ENCODE measurements around the gene ISG20.

The ISG20 gene

DNA sequence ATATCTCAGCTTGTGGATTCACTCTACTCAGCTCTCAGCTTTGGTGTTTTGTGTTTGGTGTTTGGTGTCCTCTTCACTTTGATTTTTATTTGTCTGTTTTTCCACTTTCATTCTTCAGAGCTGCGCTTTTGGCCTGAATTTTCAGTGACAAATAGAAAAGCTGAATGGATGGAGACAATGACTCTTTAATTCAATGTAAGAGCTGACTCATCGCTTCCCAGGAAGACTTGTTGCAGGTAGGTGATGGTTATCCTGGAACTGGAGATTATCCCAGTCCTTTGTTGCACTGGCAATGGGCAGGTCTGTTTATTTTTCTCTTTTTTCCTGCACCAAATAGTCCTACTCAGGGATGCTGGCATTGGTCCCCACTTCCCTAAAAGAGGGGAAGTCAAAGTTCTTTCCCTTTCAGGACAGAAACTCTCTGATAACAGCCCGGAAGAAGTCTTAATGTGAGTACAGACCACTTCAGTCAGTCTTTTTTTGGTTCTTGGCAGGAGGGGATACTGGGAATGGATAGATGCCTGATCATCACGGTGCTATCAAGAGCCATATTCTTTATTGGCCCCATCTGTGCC lies 30.1 kb upstream of the ISG20 start:
- no peak for TF ChIP-seq YY1 (IDR thresholded peaks at IDR 0.05; ENCODE audit: low read depth)
- TF ChIP-seq EP300 (IDR thresholded peaks at IDR 0.05; ENCODE audit: borderline replicate concordance) = no peak
- TF ChIP-seq, protein P1, sequence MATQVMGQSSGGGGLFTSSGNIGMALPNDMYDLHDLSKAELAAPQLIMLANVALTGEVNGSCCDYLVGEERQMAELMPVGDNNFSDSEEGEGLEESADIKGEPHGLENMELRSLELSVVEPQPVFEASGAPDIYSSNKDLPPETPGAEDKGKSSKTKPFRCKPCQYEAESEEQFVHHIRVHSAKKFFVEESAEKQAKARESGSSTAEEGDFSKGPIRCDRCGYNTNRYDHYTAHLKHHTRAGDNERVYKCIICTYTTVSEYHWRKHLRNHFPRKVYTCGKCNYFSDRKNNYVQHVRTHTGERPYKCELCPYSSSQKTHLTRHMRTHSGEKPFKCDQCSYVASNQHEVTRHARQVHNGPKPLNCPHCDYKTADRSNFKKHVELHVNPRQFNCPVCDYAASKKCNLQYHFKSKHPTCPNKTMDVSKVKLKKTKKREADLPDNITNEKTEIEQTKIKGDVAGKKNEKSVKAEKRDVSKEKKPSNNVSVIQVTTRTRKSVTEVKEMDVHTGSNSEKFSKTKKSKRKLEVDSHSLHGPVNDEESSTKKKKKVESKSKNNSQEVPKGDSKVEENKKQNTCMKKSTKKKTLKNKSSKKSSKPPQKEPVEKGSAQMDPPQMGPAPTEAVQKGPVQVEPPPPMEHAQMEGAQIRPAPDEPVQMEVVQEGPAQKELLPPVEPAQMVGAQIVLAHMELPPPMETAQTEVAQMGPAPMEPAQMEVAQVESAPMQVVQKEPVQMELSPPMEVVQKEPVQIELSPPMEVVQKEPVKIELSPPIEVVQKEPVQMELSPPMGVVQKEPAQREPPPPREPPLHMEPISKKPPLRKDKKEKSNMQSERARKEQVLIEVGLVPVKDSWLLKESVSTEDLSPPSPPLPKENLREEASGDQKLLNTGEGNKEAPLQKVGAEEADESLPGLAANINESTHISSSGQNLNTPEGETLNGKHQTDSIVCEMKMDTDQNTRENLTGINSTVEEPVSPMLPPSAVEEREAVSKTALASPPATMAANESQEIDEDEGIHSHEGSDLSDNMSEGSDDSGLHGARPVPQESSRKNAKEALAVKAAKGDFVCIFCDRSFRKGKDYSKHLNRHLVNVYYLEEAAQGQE (IDR thresholded peaks at IDR 0.05; ENCODE audit: low read depth) = no peak
- no peak for TF ChIP-seq CREB1 (IDR thresholded peaks at IDR 0.05; ENCODE audit: low read depth)
- TF ChIP-seq ZBTB7A (IDR thresholded peaks at IDR 0.05; ENCODE audit: low read depth) = no peak
- no peak for TF ChIP-seq TAF1 (IDR thresholded peaks at IDR 0.05; ENCODE audit: low read depth)
- no peak for TF ChIP-seq FOXM1 (IDR thresholded peaks at IDR 0.05; ENCODE audit: borderline replicate concordance, low read depth)
- no peak for TF ChIP-seq TEAD4 (IDR thresholded peaks at IDR 0.05)
- TF ChIP-seq CEBPB (IDR thresholded peaks at IDR 0.05) = no peak
- no peak for TF ChIP-seq TCF12 (IDR thresholded peaks at IDR 0.05; ENCODE audit: low read depth)
- TF ChIP-seq, protein P2, sequence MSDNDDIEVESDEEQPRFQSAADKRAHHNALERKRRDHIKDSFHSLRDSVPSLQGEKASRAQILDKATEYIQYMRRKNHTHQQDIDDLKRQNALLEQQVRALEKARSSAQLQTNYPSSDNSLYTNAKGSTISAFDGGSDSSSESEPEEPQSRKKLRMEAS (IDR thresholded peaks at IDR 0.05) = no peak
- TF ChIP-seq, protein P3, sequence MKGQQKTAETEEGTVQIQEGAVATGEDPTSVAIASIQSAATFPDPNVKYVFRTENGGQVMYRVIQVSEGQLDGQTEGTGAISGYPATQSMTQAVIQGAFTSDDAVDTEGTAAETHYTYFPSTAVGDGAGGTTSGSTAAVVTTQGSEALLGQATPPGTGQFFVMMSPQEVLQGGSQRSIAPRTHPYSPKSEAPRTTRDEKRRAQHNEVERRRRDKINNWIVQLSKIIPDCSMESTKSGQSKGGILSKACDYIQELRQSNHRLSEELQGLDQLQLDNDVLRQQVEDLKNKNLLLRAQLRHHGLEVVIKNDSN (IDR thresholded peaks at IDR 0.05) = no peak
- TF ChIP-seq RAD21 (IDR thresholded peaks at IDR 0.05; ENCODE audit: low read depth) = no peak
- TF ChIP-seq NFIC (IDR thresholded peaks at IDR 0.05) = no peak
- TF ChIP-seq EGR1 (IDR thresholded peaks at IDR 0.05) = no peak

DNA sequence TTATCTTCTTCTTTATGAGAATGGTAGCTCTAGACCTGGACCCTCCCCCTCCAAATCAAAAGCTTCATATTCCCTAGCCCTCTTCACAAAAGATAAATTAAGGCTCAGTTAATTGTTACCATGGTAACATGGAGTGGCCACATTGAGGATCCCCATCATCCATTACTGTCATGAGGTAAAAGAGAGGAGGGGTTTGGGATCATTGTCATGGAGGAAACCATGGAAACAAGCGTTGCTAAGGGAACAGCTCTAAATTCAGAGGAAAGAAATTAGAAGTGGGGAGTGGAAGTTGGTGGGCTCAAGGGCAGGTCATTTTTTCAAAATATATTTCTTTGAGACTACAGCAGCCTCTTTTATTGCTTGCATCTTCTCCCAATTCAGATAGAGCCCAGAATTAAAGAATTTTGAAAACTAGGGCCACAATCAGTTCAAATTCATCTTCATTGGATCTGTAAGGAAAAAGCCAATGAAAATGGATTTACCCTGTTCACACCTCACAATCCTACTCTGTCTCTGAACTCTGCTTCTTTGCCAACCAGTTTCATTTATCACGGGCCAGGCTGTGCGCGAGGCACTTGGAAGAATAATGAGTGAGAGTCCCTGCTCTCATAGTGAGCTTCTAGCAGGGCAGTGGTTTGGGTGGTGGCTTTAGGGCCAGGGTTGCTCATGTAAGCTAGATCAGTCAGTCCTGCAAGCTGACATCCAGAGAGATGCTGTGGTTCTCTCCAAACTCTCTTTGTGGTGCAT lies 29.3 kb upstream of the ISG20 start:
- TF ChIP-seq, protein P1 (IDR thresholded peaks at IDR 0.05; ENCODE audit: low read depth) = no peak
- no peak for TF ChIP-seq FOXM1 (IDR thresholded peaks at IDR 0.05; ENCODE audit: borderline replicate concordance, low read depth)
- TF ChIP-seq EP300 (IDR thresholded peaks at IDR 0.05; ENCODE audit: borderline replicate concordance) = no peak

DNA sequence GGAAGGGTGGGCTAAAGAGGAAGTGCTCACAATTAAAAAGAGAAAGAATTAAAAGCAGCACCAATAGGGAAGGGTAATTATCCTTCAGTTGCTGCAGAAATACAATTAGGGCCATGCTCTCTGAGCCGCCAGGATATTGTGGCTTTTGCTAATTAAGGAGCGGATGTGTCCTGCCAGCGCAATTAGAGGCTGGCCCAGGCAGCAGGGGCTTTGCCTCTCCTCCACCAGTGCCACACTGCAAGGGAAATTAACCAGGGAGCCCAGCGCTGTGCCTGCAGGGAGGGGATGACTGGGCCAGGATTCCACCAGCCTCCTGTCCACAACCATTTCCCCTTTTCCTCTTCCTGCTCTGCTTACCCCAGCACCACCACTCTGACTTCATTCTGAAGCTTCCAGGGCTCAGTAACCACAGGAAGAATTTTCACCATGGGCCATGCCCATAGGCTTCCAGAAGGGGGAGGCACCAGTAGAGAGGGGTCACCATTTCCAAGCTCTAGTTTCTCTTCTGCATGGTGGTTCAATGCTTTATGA lies 28.1 kb upstream of the ISG20 start:
- no peak for TF ChIP-seq ZBTB7A (IDR thresholded peaks at IDR 0.05; ENCODE audit: low read depth)
- no peak for TF ChIP-seq FOXM1 (IDR thresholded peaks at IDR 0.05; ENCODE audit: borderline replicate concordance, low read depth)
- TF ChIP-seq, protein P3 (IDR thresholded peaks at IDR 0.05) = no peak
- no peak for TF ChIP-seq NFIC (IDR thresholded peaks at IDR 0.05)
- TF ChIP-seq, protein P2 (IDR thresholded peaks at IDR 0.05) = no peak
- no peak for TF ChIP-seq TCF12 (IDR thresholded peaks at IDR 0.05; ENCODE audit: low read depth)
- TF ChIP-seq, protein P1 (IDR thresholded peaks at IDR 0.05; ENCODE audit: low read depth) = no peak

DNA sequence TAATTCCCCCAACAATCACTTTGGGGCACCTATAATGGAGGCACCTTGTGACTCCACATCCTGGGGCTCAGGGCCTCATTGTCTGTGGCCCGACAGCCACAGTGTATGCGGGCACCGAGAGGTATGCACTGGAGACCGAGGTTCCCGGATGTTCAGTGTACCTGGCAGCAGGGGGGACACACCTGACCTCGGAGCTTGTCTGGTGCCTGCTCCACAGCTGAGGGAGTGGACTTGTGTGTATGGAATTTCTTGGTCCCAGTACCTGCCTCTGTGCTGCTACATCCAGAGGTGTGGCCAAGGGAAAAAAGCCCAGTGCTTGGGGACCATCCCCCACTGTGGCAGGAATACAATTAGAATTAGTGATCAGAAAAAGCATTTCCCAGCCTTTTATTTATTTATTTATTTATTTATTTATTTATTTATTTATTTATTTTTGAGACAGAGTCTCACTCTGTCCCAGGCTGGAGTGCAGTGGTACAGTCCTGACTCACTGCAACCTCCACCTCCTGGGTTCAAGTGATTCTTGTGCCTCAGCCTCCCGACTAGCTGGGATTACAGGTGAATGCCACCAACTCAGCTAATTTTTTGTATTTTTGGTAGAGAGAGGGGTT lies 26.5 kb upstream of the ISG20 start:
- TF ChIP-seq EP300 (IDR thresholded peaks at IDR 0.05; ENCODE audit: borderline replicate concordance) (no peak), TEAD4 (IDR thresholded peaks at IDR 0.05) (no peak), RAD21 (IDR thresholded peaks at IDR 0.05; ENCODE audit: low read depth) (no peak), YY1 (IDR thresholded peaks at IDR 0.05; ENCODE audit: low read depth) (no peak), EGR1 (IDR thresholded peaks at IDR 0.05) (no peak), CEBPB (IDR thresholded peaks at IDR 0.05) (no peak), NFIC (IDR thresholded peaks at IDR 0.05) (no peak), TAF1 (IDR thresholded peaks at IDR 0.05; ENCODE audit: low read depth) (no peak), TCF12 (IDR thresholded peaks at IDR 0.05; ENCODE audit: low read depth) (no peak), FOXM1 (IDR thresholded peaks at IDR 0.05; ENCODE audit: borderline replicate concordance, low read depth) (no peak), CREB1 (IDR thresholded peaks at IDR 0.05; ENCODE audit: low read depth) (no peak), ZBTB7A (IDR thresholded peaks at IDR 0.05; ENCODE audit: low read depth) (no peak)
- TF ChIP-seq, protein P2 (IDR thresholded peaks at IDR 0.05) = no peak
- TF ChIP-seq, protein P1 (IDR thresholded peaks at IDR 0.05; ENCODE audit: low read depth) = no peak
- TF ChIP-seq, protein P3 (IDR thresholded peaks at IDR 0.05) = no peak

All from Ishikawa (cell line).